Retinal pigment epithelial cell (primary cell): ENCODE results near the gene DNAH8.

ENCODE experiments used
- DNase-seq: peaks from one replicate; pipeline ENCODE4 v3.0.0-alpha.2; 2010; ENCODE audit warnings: low read depth
- H3K4me3 ChIP-seq: 2 replicates; pipeline ENCODE4 v1.5.1; 2011; ENCODE audit warnings: mild to moderate bottlenecking, low read length, control low read depth, moderate library complexity
- CTCF ChIP-seq: conservative IDR thresholded peaks from 2 replicates; pipeline ENCODE4 v1.5.1; 2011; ENCODE audit warnings: low read depth, low read length, control low read depth, inconsistent platforms

The DNAH8 gene

GRCh38 chr6:38782616-38783015, 67.5 kb downstream of the DNAH8 start:
- no peak for DNase-seq
- TF ChIP-seq CTCF = no peak
- no peak overlapping the region for H3K4me3 ChIP-seq

- TF ChIP-seq CTCF = no peak
- no peak for DNase-seq
- H3K4me3 ChIP-seq = no peak overlapping the region
Measured at GRCh38 chr6:38783443-38784228, 68.5 kb downstream of the DNAH8 start.

GRCh38 chr6:38784506-38785235, 69.6 kb downstream of the DNAH8 start:
- DNase-seq = no peak
- H3K4me3 ChIP-seq = no peak overlapping the region
- no peak for TF ChIP-seq CTCF

- H3K4me3 ChIP-seq = no peak overlapping the region
- TF ChIP-seq CTCF = no peak
- no peak for DNase-seq
Measured at GRCh38 chr6:38786486-38786885, 71.4 kb downstream of the DNAH8 start.

GRCh38 chr6:38789256-38789655, 74.1 kb downstream of the DNAH8 start:
- TF ChIP-seq CTCF = no peak
- H3K4me3 ChIP-seq = no peak overlapping the region
- DNase-seq = no peak

GRCh38 chr6:38792356-38792755, 77.2 kb downstream of the DNAH8 start:
- TF ChIP-seq CTCF = no peak
- no peak overlapping the region for H3K4me3 ChIP-seq
- no peak for DNase-seq

- no peak overlapping the region for H3K4me3 ChIP-seq
- DNase-seq = no peak
- TF ChIP-seq CTCF = no peak
Measured at GRCh38 chr6:38794682-38795081, 79.6 kb downstream of the DNAH8 start.
